Endothelial cell of umbilical vein (primary cell): ENCODE results near the gene MEF2D.

Experiments
- EZH2 ChIP-seq: IDR thresholded peaks from 2 replicates; pipeline ENCODE4 v1.6.1; 2012; ENCODE audit warnings: borderline replicate concordance, low read depth, mild to moderate bottlenecking, moderate library complexity, low read length, inconsistent platforms; ENCODE audit not compliant: severe bottlenecking
- JUN ChIP-seq: IDR thresholded peaks from 2 replicates; pipeline ENCODE4 v1.6.1; 2011; ENCODE audit warnings: borderline replicate concordance, low read depth; ENCODE audit not compliant: insufficient read length, insufficient read depth
- POLR2A ChIP-seq: IDR thresholded peaks from 2 replicates; pipeline ENCODE4 v1.6.1; 2012; ENCODE audit warnings: low read depth, mild to moderate bottlenecking, control low read depth, low read length
- POLR2AphosphoS5 ChIP-seq: IDR thresholded peaks from 2 replicates; pipeline ENCODE4 v1.6.1; 2012; ENCODE audit warnings: low read depth, mild to moderate bottlenecking, control low read depth, low read length, moderate library complexity; ENCODE audit not compliant: insufficient read depth
- TF ChIP-seq, protein P1 (sequence below), 2 donors: IDR thresholded peaks; 1 replicate in 1 of 2; 2 replicates in 1 of 2; pipeline ENCODE4 v1.5.1; 2011; ENCODE audit warnings: low read length in 2 of 2, mild to moderate bottlenecking in 2 of 2, moderate library complexity in 2 of 2, control low read depth in 1 of 2, inconsistent platforms in 1 of 2, low read depth in 1 of 2; ENCODE audit not compliant: insufficient read depth in 1 of 2; ENCODE audit errors: extremely low read depth in 1 of 2
- TF ChIP-seq, protein P2 (sequence below): IDR thresholded peaks from 2 replicates; pipeline ENCODE4 v1.6.1; 2011; ENCODE audit not compliant: insufficient read depth, insufficient read length

DNA sequence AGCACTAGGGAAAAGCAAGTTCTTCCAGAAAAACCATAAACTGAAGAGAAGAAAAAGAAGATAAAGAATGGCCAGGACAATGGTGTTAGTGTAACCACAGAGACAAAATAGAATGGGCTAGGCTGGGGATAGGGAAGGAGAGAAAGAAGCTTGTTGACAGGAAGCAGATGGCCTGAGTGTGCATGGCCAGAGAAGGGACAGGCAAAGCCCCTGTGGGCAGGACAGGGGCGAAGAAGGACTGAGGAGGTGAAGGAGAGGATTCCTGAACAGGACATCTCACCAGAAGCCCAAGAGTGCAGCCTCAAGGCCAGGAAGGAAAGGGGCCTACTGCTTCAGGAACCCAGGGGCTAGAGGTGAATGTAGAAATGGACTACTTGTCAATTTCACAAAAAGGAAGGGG lies 42.5 kb upstream of the MEF2D start:
- TF ChIP-seq JUN (no peak), POLR2A (no peak), EZH2 (no peak), POLR2AphosphoS5 (no peak)
- TF ChIP-seq, protein P1, sequence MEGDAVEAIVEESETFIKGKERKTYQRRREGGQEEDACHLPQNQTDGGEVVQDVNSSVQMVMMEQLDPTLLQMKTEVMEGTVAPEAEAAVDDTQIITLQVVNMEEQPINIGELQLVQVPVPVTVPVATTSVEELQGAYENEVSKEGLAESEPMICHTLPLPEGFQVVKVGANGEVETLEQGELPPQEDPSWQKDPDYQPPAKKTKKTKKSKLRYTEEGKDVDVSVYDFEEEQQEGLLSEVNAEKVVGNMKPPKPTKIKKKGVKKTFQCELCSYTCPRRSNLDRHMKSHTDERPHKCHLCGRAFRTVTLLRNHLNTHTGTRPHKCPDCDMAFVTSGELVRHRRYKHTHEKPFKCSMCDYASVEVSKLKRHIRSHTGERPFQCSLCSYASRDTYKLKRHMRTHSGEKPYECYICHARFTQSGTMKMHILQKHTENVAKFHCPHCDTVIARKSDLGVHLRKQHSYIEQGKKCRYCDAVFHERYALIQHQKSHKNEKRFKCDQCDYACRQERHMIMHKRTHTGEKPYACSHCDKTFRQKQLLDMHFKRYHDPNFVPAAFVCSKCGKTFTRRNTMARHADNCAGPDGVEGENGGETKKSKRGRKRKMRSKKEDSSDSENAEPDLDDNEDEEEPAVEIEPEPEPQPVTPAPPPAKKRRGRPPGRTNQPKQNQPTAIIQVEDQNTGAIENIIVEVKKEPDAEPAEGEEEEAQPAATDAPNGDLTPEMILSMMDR (IDR thresholded peaks at IDR 0.05; ENCODE audit: extremely low read depth in 1 of 2, insufficient read depth in 1 of 2, low read depth in 1 of 2, low read length in 2 of 2): no peak
- TF ChIP-seq, protein P2, sequence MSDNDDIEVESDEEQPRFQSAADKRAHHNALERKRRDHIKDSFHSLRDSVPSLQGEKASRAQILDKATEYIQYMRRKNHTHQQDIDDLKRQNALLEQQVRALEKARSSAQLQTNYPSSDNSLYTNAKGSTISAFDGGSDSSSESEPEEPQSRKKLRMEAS: no peak
